ENCODE data around the gene FH.
A peak's percentile ranks its signal among the peaks of the same experiment; 100 is the strongest.

FH gene

GRCh38 chr1:241525026-241525425 lies 5.5 kb upstream of the FH start:
- Histone ChIP-seq H3K27ac (ENCODE audit: low read depth, low read length) (no peak overlapping the region), H3K4me1 (ENCODE audit: control insufficient read depth in 1 of 2, insufficient read depth in 2 of 2, low read length in 2 of 2) (no peaks in the 10 kb centered on the region), H3K27me3 (ENCODE audit: control insufficient read depth in 1 of 2, insufficient read depth in 2 of 2, low read length in 2 of 2) (peaks cover 0 to 17% of the 10 kb centered on the region in 2 donors), H3K9me3 (ENCODE audit: control insufficient read depth in 1 of 2, low read length in 2 of 2) (no peaks in the 10 kb centered on the region), H3K9ac (ENCODE audit: low read depth in 1 of 2, low read length in 2 of 2) (no peak overlapping the region), H3K36me3 (ENCODE audit: control insufficient read depth in 1 of 2, insufficient read depth in 2 of 2, low read length in 2 of 2) (no peaks in the 10 kb centered on the region), H3K4me3 (ENCODE audit: low read depth in 1 of 2, low read length in 2 of 2) (no peak overlapping the region)

GRCh38 chr1:241521718-241522117 lies 2.2 kb upstream of the FH start:
- Histone ChIP-seq H3K9me3 (ENCODE audit: control insufficient read depth in 1 of 2, low read length in 2 of 2) (no peaks in the 10 kb centered on the region), H3K4me3 (ENCODE audit: low read depth in 1 of 2, low read length in 2 of 2) (no peak overlapping the region), H3K9ac (ENCODE audit: low read depth in 1 of 2, low read length in 2 of 2) (no peak overlapping the region), H3K36me3 (ENCODE audit: control insufficient read depth in 1 of 2, insufficient read depth in 2 of 2, low read length in 2 of 2) (no peaks in the 10 kb centered on the region), H3K4me1 (ENCODE audit: control insufficient read depth in 1 of 2, insufficient read depth in 2 of 2, low read length in 2 of 2) (peaks cover 3 to 4% of the 10 kb centered on the region in 2 donors), H3K27me3 (ENCODE audit: control insufficient read depth in 1 of 2, insufficient read depth in 2 of 2, low read length in 2 of 2) (peaks cover 0 to 17% of the 10 kb centered on the region in 2 donors), H3K27ac (ENCODE audit: low read depth, low read length) (no peak overlapping the region)

- H3K36me3 ChIP-seq (ENCODE audit: control insufficient read depth in 1 of 2, insufficient read depth in 2 of 2, low read length in 2 of 2): no peaks in the 10 kb centered on the region
- H3K27me3 ChIP-seq (ENCODE audit: control insufficient read depth in 1 of 2, insufficient read depth in 2 of 2, low read length in 2 of 2): peaks cover 0 to 13% of the 10 kb centered on the region in 2 donors
- H3K9me3 ChIP-seq (ENCODE audit: control insufficient read depth in 1 of 2, low read length in 2 of 2): no peaks in the 10 kb centered on the region
- peaks cover 5% of the 10 kb centered on the region in 2 donors for H3K4me1 ChIP-seq (ENCODE audit: control insufficient read depth in 1 of 2, insufficient read depth in 2 of 2, low read length in 2 of 2)
- H3K9ac ChIP-seq (ENCODE audit: low read depth in 1 of 2, low read length in 2 of 2): peak overlapping the region in 1 of 2 donors; percentile 22
- peak overlapping the region; percentile 63 to 87 for H3K4me3 ChIP-seq (ENCODE audit: low read depth in 1 of 2, low read length in 2 of 2)
- H3K27ac ChIP-seq (ENCODE audit: low read depth, low read length): no peak overlapping the region
Observed at GRCh38 chr1:241520080-241520465, 518 bp upstream of the FH start.

- no peaks in the 10 kb centered on the region for H3K36me3 ChIP-seq (ENCODE audit: control insufficient read depth in 1 of 2, insufficient read depth in 2 of 2, low read length in 2 of 2)
- H3K4me1 ChIP-seq (ENCODE audit: control insufficient read depth in 1 of 2, insufficient read depth in 2 of 2, low read length in 2 of 2): peaks cover 7% of the 10 kb centered on the region in 2 donors
- H3K9me3 ChIP-seq (ENCODE audit: control insufficient read depth in 1 of 2, low read length in 2 of 2): no peaks in the 10 kb centered on the region
- H3K27me3 ChIP-seq (ENCODE audit: control insufficient read depth in 1 of 2, insufficient read depth in 2 of 2, low read length in 2 of 2): peaks cover 0 to 8% of the 10 kb centered on the region in 2 donors
- no peak overlapping the region for H3K27ac ChIP-seq (ENCODE audit: low read depth, low read length)
- peak overlapping the region; percentile 75 to 87 for H3K4me3 ChIP-seq (ENCODE audit: low read depth in 1 of 2, low read length in 2 of 2)
- H3K9ac ChIP-seq (ENCODE audit: low read depth in 1 of 2, low read length in 2 of 2): peak overlapping the region; percentile 75 to 87
Observed at GRCh38 chr1:241518476-241519307, 863 bp downstream of the FH start.

- Histone ChIP-seq H3K4me1 (ENCODE audit: control insufficient read depth in 1 of 2, insufficient read depth in 2 of 2, low read length in 2 of 2) (peaks cover 7% of the 10 kb centered on the region in 2 donors), H3K9ac (ENCODE audit: low read depth in 1 of 2, low read length in 2 of 2) (no peak overlapping the region), H3K9me3 (ENCODE audit: control insufficient read depth in 1 of 2, low read length in 2 of 2) (no peaks in the 10 kb centered on the region), H3K27me3 (ENCODE audit: control insufficient read depth in 1 of 2, insufficient read depth in 2 of 2, low read length in 2 of 2) (no peaks in the 10 kb centered on the region), H3K27ac (ENCODE audit: low read depth, low read length) (no peak overlapping the region), H3K36me3 (ENCODE audit: control insufficient read depth in 1 of 2, insufficient read depth in 2 of 2, low read length in 2 of 2) (peaks cover 6 to 33% of the 10 kb centered on the region in 2 donors), H3K4me3 (ENCODE audit: low read depth in 1 of 2, low read length in 2 of 2) (no peak overlapping the region)
Observed at GRCh38 chr1:241513378-241513777, 6.2 kb downstream of the FH start.

GRCh38 chr1:241507189-241507863 lies 12.2 kb downstream of the FH start:
- Histone ChIP-seq H3K27me3 (ENCODE audit: control insufficient read depth in 1 of 2, insufficient read depth in 2 of 2, low read length in 2 of 2) (no peaks in the 10 kb centered on the region), H3K27ac (ENCODE audit: low read depth, low read length) (no peak overlapping the region), H3K9me3 (ENCODE audit: control insufficient read depth in 1 of 2, low read length in 2 of 2) (no peaks in the 10 kb centered on the region), H3K4me1 (ENCODE audit: control insufficient read depth in 1 of 2, insufficient read depth in 2 of 2, low read length in 2 of 2) (no peaks in the 10 kb centered on the region), H3K36me3 (ENCODE audit: control insufficient read depth in 1 of 2, insufficient read depth in 2 of 2, low read length in 2 of 2) (peaks cover 26 to 75% of the 10 kb centered on the region in 2 donors), H3K9ac (ENCODE audit: low read depth in 1 of 2, low read length in 2 of 2) (no peak overlapping the region), H3K4me3 (ENCODE audit: low read depth in 1 of 2, low read length in 2 of 2) (no peak overlapping the region)

- Histone ChIP-seq H3K27me3 (ENCODE audit: control insufficient read depth in 1 of 2, insufficient read depth in 2 of 2, low read length in 2 of 2) (no peaks in the 10 kb centered on the region), H3K4me3 (ENCODE audit: low read depth in 1 of 2, low read length in 2 of 2) (no peak overlapping the region), H3K27ac (ENCODE audit: low read depth, low read length) (no peak overlapping the region), H3K36me3 (ENCODE audit: control insufficient read depth in 1 of 2, insufficient read depth in 2 of 2, low read length in 2 of 2) (peaks cover 20 to 75% of the 10 kb centered on the region in 2 donors), H3K9me3 (ENCODE audit: control insufficient read depth in 1 of 2, low read length in 2 of 2) (no peaks in the 10 kb centered on the region), H3K4me1 (ENCODE audit: control insufficient read depth in 1 of 2, insufficient read depth in 2 of 2, low read length in 2 of 2) (no peaks in the 10 kb centered on the region), H3K9ac (ENCODE audit: low read depth in 1 of 2, low read length in 2 of 2) (no peak overlapping the region)
Observed at GRCh38 chr1:241503444-241503843, 16.1 kb downstream of the FH start.

GRCh38 chr1:241499910-241500309 lies 19.6 kb downstream of the FH start:
- Histone ChIP-seq H3K4me1 (ENCODE audit: control insufficient read depth in 1 of 2, insufficient read depth in 2 of 2, low read length in 2 of 2) (no peaks in the 10 kb centered on the region), H3K27me3 (ENCODE audit: control insufficient read depth in 1 of 2, insufficient read depth in 2 of 2, low read length in 2 of 2) (no peaks in the 10 kb centered on the region), H3K4me3 (ENCODE audit: low read depth in 1 of 2, low read length in 2 of 2) (no peak overlapping the region), H3K36me3 (ENCODE audit: control insufficient read depth in 1 of 2, insufficient read depth in 2 of 2, low read length in 2 of 2) (peaks cover 24 to 82% of the 10 kb centered on the region in 2 donors), H3K27ac (ENCODE audit: low read depth, low read length) (no peak overlapping the region), H3K9me3 (ENCODE audit: control insufficient read depth in 1 of 2, low read length in 2 of 2) (no peaks in the 10 kb centered on the region), H3K9ac (ENCODE audit: low read depth in 1 of 2, low read length in 2 of 2) (no peak overlapping the region)

- Histone ChIP-seq H3K9ac (ENCODE audit: low read depth in 1 of 2, low read length in 2 of 2) (no peak overlapping the region), H3K9me3 (ENCODE audit: control insufficient read depth in 1 of 2, low read length in 2 of 2) (no peaks in the 10 kb centered on the region), H3K27me3 (ENCODE audit: control insufficient read depth in 1 of 2, insufficient read depth in 2 of 2, low read length in 2 of 2) (no peaks in the 10 kb centered on the region), H3K4me1 (ENCODE audit: control insufficient read depth in 1 of 2, insufficient read depth in 2 of 2, low read length in 2 of 2) (no peaks in the 10 kb centered on the region), H3K27ac (ENCODE audit: low read depth, low read length) (no peak overlapping the region), H3K36me3 (ENCODE audit: control insufficient read depth in 1 of 2, insufficient read depth in 2 of 2, low read length in 2 of 2) (peaks cover 17 to 58% of the 10 kb centered on the region in 2 donors), H3K4me3 (ENCODE audit: low read depth in 1 of 2, low read length in 2 of 2) (no peak overlapping the region)
Observed at GRCh38 chr1:241495741-241496140, 23.8 kb downstream of the FH start.

- Histone ChIP-seq H3K4me3 (ENCODE audit: low read depth in 1 of 2, low read length in 2 of 2) (no peak overlapping the region), H3K9ac (ENCODE audit: low read depth in 1 of 2, low read length in 2 of 2) (no peak overlapping the region), H3K4me1 (ENCODE audit: control insufficient read depth in 1 of 2, insufficient read depth in 2 of 2, low read length in 2 of 2) (no peaks in the 10 kb centered on the region), H3K27me3 (ENCODE audit: control insufficient read depth in 1 of 2, insufficient read depth in 2 of 2, low read length in 2 of 2) (no peaks in the 10 kb centered on the region), H3K9me3 (ENCODE audit: control insufficient read depth in 1 of 2, low read length in 2 of 2) (no peaks in the 10 kb centered on the region), H3K27ac (ENCODE audit: low read depth, low read length) (no peak overlapping the region), H3K36me3 (ENCODE audit: control insufficient read depth in 1 of 2, insufficient read depth in 2 of 2, low read length in 2 of 2) (no peaks in the 10 kb centered on the region)
Observed at GRCh38 chr1:241488739-241489138, 30.8 kb downstream of the FH start.
